Cardiac muscle cell (in vitro differentiated cells and primary cell): ENCODE measurements around the gene PPIP5K1. TPM values are rescaled to one million over a fixed set of nuclear protein-coding genes. Genes with fewer than 3 reads are reported as not detected.
A peak's percentile ranks its signal among the peaks of the same experiment; 100 is the strongest.

ENCODE experiments used
- DNase-seq, 2 donors: peaks; one replicate each; pipeline versions ENCODE4 v3.0.0 to v3.0.0-alpha.2; 2010 to 2017; ENCODE audit warnings: low read depth in 1 of 2, low spot score in 1 of 2
- H3K27ac ChIP-seq: fragments of 200-600 bp; sonication (generic); 2 replicates; pipeline ENCODE4 v1.5.1; 2016
- H3K27me3 ChIP-seq: fragments of 200-600 bp; sonication (generic); 2 replicates; pipeline ENCODE4 v1.6.0; 2016; ENCODE audit warnings: control low read depth
- H3K36me3 ChIP-seq: fragments of 200-600 bp; sonication (generic); 2 replicates; pipeline ENCODE4 v1.5.1; 2016; ENCODE audit warnings: control low read depth
- H3K4me1 ChIP-seq: fragments of 200-600 bp; sonication (generic); 2 replicates; pipeline ENCODE4 v1.8.1; 2017; ENCODE audit warnings: low read depth, mild to moderate bottlenecking, mixed run types
- H3K4me3 ChIP-seq: fragments of 200-600 bp; sonication (generic); 2 replicates; pipeline ENCODE4 v1.5.1; 2016; ENCODE audit warnings: mild to moderate bottlenecking
- H3K9me3 ChIP-seq: fragments of 200-600 bp; sonication (generic); 2 replicates; pipeline ENCODE4 v1.5.1; 2017; ENCODE audit warnings: low read depth, mild to moderate bottlenecking, control low read depth
- polyA plus RNA-seq: library from polyadenylated mRNA; unstranded; fragments of >200 nt; fragmentation: Nextera tagmentation; extraction: Ambion mirVana; gene quantifications from 2 replicates; pipeline ENCODE4 v1.2.1, GENCODE V29; 2016
- total RNA-seq: library from RNA; depleted of rRNA; stranded (reverse); fragments of >200 nt; gene quantifications from 2 replicates; pipeline ENCODE4 v1.2.3, GENCODE V29; 2016
- TF ChIP-seq, protein P1 (sequence below): IDR thresholded peaks from 2 replicates; pipeline ENCODE4 v1.5.1; 2012; ENCODE audit warnings: low read depth, mild to moderate bottlenecking, low read length

PPIP5K1 gene
- total and polyA plus RNA-seq, 2 experiments from 2014 or later: 17.6 to 20.0 TPM

- DNase-seq: no peak
- H3K4me1 ChIP-seq: no peaks in the 10 kb centered on the region
- H3K27me3 ChIP-seq: no peaks in the 10 kb centered on the region
- no peak overlapping the region for H3K27ac ChIP-seq
- TF ChIP-seq, protein P1, sequence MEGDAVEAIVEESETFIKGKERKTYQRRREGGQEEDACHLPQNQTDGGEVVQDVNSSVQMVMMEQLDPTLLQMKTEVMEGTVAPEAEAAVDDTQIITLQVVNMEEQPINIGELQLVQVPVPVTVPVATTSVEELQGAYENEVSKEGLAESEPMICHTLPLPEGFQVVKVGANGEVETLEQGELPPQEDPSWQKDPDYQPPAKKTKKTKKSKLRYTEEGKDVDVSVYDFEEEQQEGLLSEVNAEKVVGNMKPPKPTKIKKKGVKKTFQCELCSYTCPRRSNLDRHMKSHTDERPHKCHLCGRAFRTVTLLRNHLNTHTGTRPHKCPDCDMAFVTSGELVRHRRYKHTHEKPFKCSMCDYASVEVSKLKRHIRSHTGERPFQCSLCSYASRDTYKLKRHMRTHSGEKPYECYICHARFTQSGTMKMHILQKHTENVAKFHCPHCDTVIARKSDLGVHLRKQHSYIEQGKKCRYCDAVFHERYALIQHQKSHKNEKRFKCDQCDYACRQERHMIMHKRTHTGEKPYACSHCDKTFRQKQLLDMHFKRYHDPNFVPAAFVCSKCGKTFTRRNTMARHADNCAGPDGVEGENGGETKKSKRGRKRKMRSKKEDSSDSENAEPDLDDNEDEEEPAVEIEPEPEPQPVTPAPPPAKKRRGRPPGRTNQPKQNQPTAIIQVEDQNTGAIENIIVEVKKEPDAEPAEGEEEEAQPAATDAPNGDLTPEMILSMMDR: no peak
- peaks cover 33% of the 10 kb centered on the region for H3K36me3 ChIP-seq
- H3K4me3 ChIP-seq: no peak overlapping the region
- H3K9me3 ChIP-seq: no peaks in the 10 kb centered on the region
Observed at GRCh38 chr15:43487271-43487895, 102.6 kb downstream of the PPIP5K1 start.

DNA sequence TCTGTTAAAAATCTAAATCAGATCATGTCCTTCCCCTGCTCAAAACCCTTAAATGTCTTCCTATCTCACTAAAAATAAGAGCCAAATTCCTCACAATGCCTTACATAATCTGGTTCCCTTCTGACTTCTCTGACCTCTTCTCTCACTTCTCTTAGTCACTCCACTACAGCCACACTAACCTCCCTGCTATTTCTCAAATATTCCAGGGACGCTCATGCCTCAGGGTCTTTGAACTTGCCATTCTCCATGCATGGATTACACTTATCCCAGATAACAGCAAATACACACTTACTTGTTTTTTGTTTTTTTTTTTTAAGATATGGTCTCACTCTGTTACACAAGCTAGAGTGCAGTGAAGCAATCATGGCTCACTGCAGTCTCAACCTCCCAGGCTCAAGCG lies 105.6 kb downstream of the PPIP5K1 start:
- Histone ChIP-seq H3K4me1 (no peaks in the 10 kb centered on the region), H3K36me3 (peaks cover 33% of the 10 kb centered on the region), H3K27ac (peak overlapping the region; percentile 66), H3K9me3 (no peaks in the 10 kb centered on the region), H3K4me3 (no peak overlapping the region), H3K27me3 (no peaks in the 10 kb centered on the region)
- TF ChIP-seq, protein P1: no peak
- DNase-seq: peak in 1 of 2 donors; percentile 29

Other genes with a start within 250 kb of the PPIP5K1 start
- 27.1 and 29.8 TPM in 2 replicates for gene ZSCAN29, start 219.2 kb downstream of the PPIP5K1 start, total RNA-seq
- gene ZSCAN29, start 219.2 kb downstream of the PPIP5K1 start, polyA plus RNA-seq: 10.9 and 13.7 TPM in 2 replicates
- 7.1 and 10.7 TPM in 2 replicates for gene TUBGCP4, start 219.1 kb downstream of the PPIP5K1 start, total RNA-seq
- gene TUBGCP4, start 219.1 kb downstream of the PPIP5K1 start, polyA plus RNA-seq: 16.3 and 19.1 TPM in 2 replicates
- gene TP53BP1, start 97.1 kb downstream of the PPIP5K1 start, total RNA-seq: 72.1 and 84.1 TPM in 2 replicates
- gene TP53BP1, start 97.1 kb downstream of the PPIP5K1 start, polyA plus RNA-seq: 41.0 and 41.1 TPM in 2 replicates
- gene MAP1A, start 72.6 kb downstream of the PPIP5K1 start, total RNA-seq: 30.6 TPM in 2 replicates
- 13.8 and 19.3 TPM in 2 replicates for gene MAP1A, start 72.6 kb downstream of the PPIP5K1 start, polyA plus RNA-seq
- gene CKMT1B, start 3.8 kb upstream of the PPIP5K1 start, total RNA-seq: 1.5 and 3.8 TPM in 2 replicates
- 3.3 and 6.5 TPM in 2 replicates for gene CKMT1B, start 3.8 kb upstream of the PPIP5K1 start, polyA plus RNA-seq
- 2.5 and 4.6 TPM in 2 replicates for gene STRC, start 28.6 kb upstream of the PPIP5K1 start, total RNA-seq
- gene STRC, start 28.6 kb upstream of the PPIP5K1 start, polyA plus RNA-seq: 0.95 and 5.6 TPM in 2 replicates
- 2.5 and 3.8 TPM in 2 replicates for gene CATSPER2, start 58.6 kb upstream of the PPIP5K1 start, total RNA-seq
- 4.6 and 5.3 TPM in 2 replicates for gene CATSPER2, start 58.6 kb upstream of the PPIP5K1 start, polyA plus RNA-seq
- gene CKMT1A, start 103.7 kb upstream of the PPIP5K1 start, total RNA-seq: 1.4 and 5.9 TPM in 2 replicates
- 3.8 and 5.9 TPM in 2 replicates for gene CKMT1A, start 103.7 kb upstream of the PPIP5K1 start, polyA plus RNA-seq
- gene PDIA3, start 156.2 kb upstream of the PPIP5K1 start, total RNA-seq: 97.9 and 155 TPM in 2 replicates
- gene PDIA3, start 156.2 kb upstream of the PPIP5K1 start, polyA plus RNA-seq: 532 and 932 TPM in 2 replicates
- gene ELL3, start 186.8 kb upstream of the PPIP5K1 start, total RNA-seq: 2.6 and 4.3 TPM in 2 replicates
- gene ELL3, start 186.8 kb upstream of the PPIP5K1 start, polyA plus RNA-seq: 4.6 TPM in 1 of 2 replicates, not detected in the other
- gene SERF2, start 202.1 kb upstream of the PPIP5K1 start, total RNA-seq: 865 and 1,079 TPM in 2 replicates
- 1,545 and 1,638 TPM in 2 replicates for gene SERF2, start 202.1 kb upstream of the PPIP5K1 start, polyA plus RNA-seq
- 0.21 and 0.71 TPM in 2 replicates for gene SERINC4, start 210.0 kb upstream of the PPIP5K1 start, total RNA-seq
- 0.35 and 0.44 TPM in 2 replicates for gene SERINC4, start 210.0 kb upstream of the PPIP5K1 start, polyA plus RNA-seq
- 17.2 TPM in 2 replicates for gene HYPK, start 210.4 kb upstream of the PPIP5K1 start, total RNA-seq
- 12.8 and 16.5 TPM in 2 replicates for gene HYPK, start 210.4 kb upstream of the PPIP5K1 start, polyA plus RNA-seq
- gene MFAP1, start 234.5 kb upstream of the PPIP5K1 start, total RNA-seq: 21.4 and 28.0 TPM in 2 replicates
- gene MFAP1, start 234.5 kb upstream of the PPIP5K1 start, polyA plus RNA-seq: 39.2 and 42.4 TPM in 2 replicates
- gene WDR76, start 236.8 kb upstream of the PPIP5K1 start, total RNA-seq: 7.9 and 8.2 TPM in 2 replicates
- gene WDR76, start 236.8 kb upstream of the PPIP5K1 start, polyA plus RNA-seq: 1.5 and 4.0 TPM in 2 replicates